GM18519 (cell line): Measurements from ENCODE around the gene NDUFS2.

ENCODE experiments used
- ATAC-seq: cut with Tn5 transposase; IDR thresholded peaks from one replicate; pipeline ENCODE4 v1.9.1; 2021; ENCODE audit warnings: mild to moderate bottlenecking, moderate library complexity; ENCODE audit not compliant: unreplicated experiment, low FRiP score

NDUFS2 gene

GRCh38 chr1:161192476-161193465 lies 9.4 kb upstream of the NDUFS2 start:
- no peak for ATAC-seq

GRCh38 chr1:161193561-161194235 lies 8.5 kb upstream of the NDUFS2 start:
- no peak for ATAC-seq

GRCh38 chr1:161195171-161195570 lies 7.0 kb upstream of the NDUFS2 start:
- no peak for ATAC-seq

- no peak for ATAC-seq
Observed at GRCh38 chr1:161196111-161196510, 6.1 kb upstream of the NDUFS2 start.

- no peak for ATAC-seq
Observed at GRCh38 chr1:161196521-161197451, 5.4 kb upstream of the NDUFS2 start.

GRCh38 chr1:161197560-161198193 lies 4.5 kb upstream of the NDUFS2 start:
- no peak for ATAC-seq

GRCh38 chr1:161198194-161198896 lies 3.8 kb upstream of the NDUFS2 start:
- ATAC-seq = no peak

- no peak for ATAC-seq
Observed at GRCh38 chr1:161198897-161199431, 3.2 kb upstream of the NDUFS2 start, which contains the start of gene ADAMTS4. TSS of gene ADAMTS4 (minus strand) at chr1:161199054. CDS start at chr1:161198627, 427 bp downstream.

GRCh38 chr1:161199506-161200139 lies 2.5 kb upstream of the NDUFS2 start:
- ATAC-seq = no peak

GRCh38 chr1:161200421-161200991 lies 1.7 kb upstream of the NDUFS2 start:
- no peak for ATAC-seq

- no peak for ATAC-seq
Observed at GRCh38 chr1:161200992-161201835, 953 bp upstream of the NDUFS2 start.

- ATAC-seq = no peak
Observed at GRCh38 chr1:161206411-161207140, 4.4 kb downstream of the NDUFS2 start.

- ATAC-seq = no peak
Observed at GRCh38 chr1:161207173-161207572, 5.0 kb downstream of the NDUFS2 start.

GRCh38 chr1:161209790-161210409 lies 7.7 kb downstream of the NDUFS2 start:
- no peak for ATAC-seq

GRCh38 chr1:161214369-161214768 lies 12.2 kb downstream of the NDUFS2 start:
- no peak for ATAC-seq

GRCh38 chr1:161215076-161215475 lies 12.9 kb downstream of the NDUFS2 start, which contains the start of gene FCER1G:
TSS of gene FCER1G (plus strand) at chr1:161215295. CDS start at chr1:161215322, 27 bp downstream.
- no peak for ATAC-seq
